ENCODE results near the gene NHERF2. TPM values are rescaled to one million over a fixed set of nuclear protein-coding genes. Genes with fewer than 3 reads are reported as not detected.

NHERF2 gene
- total RNA-seq, 4 donors from 2014 or later: 13.8 to 36.5 (median 21.8) TPM

- no peak for TF ChIP-seq POLR2AphosphoS5 (IDR thresholded peaks at IDR 0.05)
- TF ChIP-seq CTCF (IDR thresholded peaks at IDR 0.05): no peak
- TF ChIP-seq POLR2A (IDR thresholded peaks at IDR 0.05): no peak
- no peak for TF ChIP-seq EP300 (IDR thresholded peaks at IDR 0.05)
- no peak for DNase-seq (ENCODE audit: low spot score in 2 of 2)
- WGBS: 89% methylated on average over 10 of the region's 17 CpGs
- no peaks in the 10 kb centered on the region for H3K4me1 ChIP-seq
- H3K9me3 ChIP-seq: no peaks in the 10 kb centered on the region
- no peak overlapping the region for H3K27ac ChIP-seq
- H3K4me3 ChIP-seq: no peak overlapping the region
- H3K27me3 ChIP-seq: no peaks in the 10 kb centered on the region
- peaks cover 83% of the 10 kb centered on the region for H3K36me3 ChIP-seq
These were observed 33.6 kb downstream of the NHERF2 start for GRCh38 chr16:2060346-2060745.

GRCh38 chr16:2061023-2061422 is 34.3 kb downstream of the NHERF2 start:
- no peaks in the 10 kb centered on the region for H3K4me1 ChIP-seq
- no peaks in the 10 kb centered on the region for H3K27me3 ChIP-seq
- no peak for DNase-seq (ENCODE audit: low spot score in 2 of 2)
- TF ChIP-seq EP300 (IDR thresholded peaks at IDR 0.05): no peak
- no peak overlapping the region for H3K27ac ChIP-seq
- H3K36me3 ChIP-seq: peaks cover 84% of the 10 kb centered on the region
- H3K9me3 ChIP-seq: no peaks in the 10 kb centered on the region
- H3K4me3 ChIP-seq: no peak overlapping the region
- 80% methylated on average over 5 of the region's 18 CpGs for WGBS

- H3K36me3 ChIP-seq: peaks cover 83% of the 10 kb centered on the region
- no peak for DNase-seq (ENCODE audit: low spot score in 2 of 2)
- H3K9me3 ChIP-seq: no peaks in the 10 kb centered on the region
- TF ChIP-seq POLR2A (IDR thresholded peaks at IDR 0.05) (no peak), EP300 (IDR thresholded peaks at IDR 0.05) (no peak), CTCF (IDR thresholded peaks at IDR 0.05) (no peak), POLR2AphosphoS5 (IDR thresholded peaks at IDR 0.05) (no peak)
- no peak overlapping the region for H3K4me3 ChIP-seq
- no peaks in the 10 kb centered on the region for H3K27me3 ChIP-seq
- H3K4me1 ChIP-seq: no peaks in the 10 kb centered on the region
- H3K27ac ChIP-seq: no peak overlapping the region
- WGBS: 92% methylated on average over 2 of the region's 13 CpGs
These were observed 34.8 kb downstream of the NHERF2 start for GRCh38 chr16:2061526-2061925.

- Histone ChIP-seq H3K36me3 (peaks cover 77% of the 10 kb centered on the region), H3K27me3 (no peaks in the 10 kb centered on the region), H3K27ac (no peak overlapping the region), H3K4me3 (no peak overlapping the region), H3K4me1 (no peaks in the 10 kb centered on the region), H3K9me3 (no peaks in the 10 kb centered on the region)
- 90% methylated on average over 4 of the region's 28 CpGs for WGBS
- TF ChIP-seq CTCF (IDR thresholded peaks at IDR 0.05): no peak
- no peak for DNase-seq (ENCODE audit: low spot score in 2 of 2)
These were observed 36.1 kb downstream of the NHERF2 start for GRCh38 chr16:2062801-2063200.

GRCh38 chr16:2063861-2064260 is 37.2 kb downstream of the NHERF2 start:
- peaks cover 78% of the 10 kb centered on the region for H3K36me3 ChIP-seq
- H3K27ac ChIP-seq: no peak overlapping the region
- H3K4me1 ChIP-seq: no peaks in the 10 kb centered on the region
- no peaks in the 10 kb centered on the region for H3K9me3 ChIP-seq
- no peak overlapping the region for H3K4me3 ChIP-seq
- TF ChIP-seq POLR2A (IDR thresholded peaks at IDR 0.05) (no peak), POLR2AphosphoS5 (IDR thresholded peaks at IDR 0.05) (no peak), EP300 (IDR thresholded peaks at IDR 0.05) (no peak), CTCF (IDR thresholded peaks at IDR 0.05) (no peak)
- WGBS: 82% methylated on average over 9 of the region's 25 CpGs
- DNase-seq (ENCODE audit: low spot score in 2 of 2): no peak
- no peaks in the 10 kb centered on the region for H3K27me3 ChIP-seq

- TF ChIP-seq CTCF (IDR thresholded peaks at IDR 0.05) (no peak), POLR2A (IDR thresholded peaks at IDR 0.05) (no peak), EP300 (IDR thresholded peaks at IDR 0.05) (no peak), POLR2AphosphoS5 (IDR thresholded peaks at IDR 0.05) (no peak)
- 95% methylated on average over 6 of the region's 16 CpGs for WGBS
- Histone ChIP-seq H3K4me3 (no peak overlapping the region), H3K27ac (no peak overlapping the region), H3K9me3 (no peaks in the 10 kb centered on the region), H3K36me3 (peaks cover 82% of the 10 kb centered on the region), H3K4me1 (no peaks in the 10 kb centered on the region), H3K27me3 (no peaks in the 10 kb centered on the region)
- DNase-seq (ENCODE audit: low spot score in 2 of 2): no peak
These were observed 37.8 kb downstream of the NHERF2 start for GRCh38 chr16:2064368-2064945.
